H9 (cell line): ENCODE measurements around the gene PRICKLE3. TPM values are rescaled to one million over a fixed set of nuclear protein-coding genes. Genes with fewer than 3 reads are reported as not detected.
A peak's percentile ranks its signal among the peaks of the same experiment; 100 is the strongest.

Source experiments
- DNase-seq: peaks from one replicate; pipeline ENCODE4 v3.0.0-alpha.2; 2017
- H2AFZ ChIP-seq: one replicate; pipeline ENCODE4 v1.6.1; 2013; ENCODE audit warnings: mild to moderate bottlenecking, low read length, control low read depth, moderate library complexity
- H2AK5ac ChIP-seq: 2 replicates; pipeline ENCODE4 v1.6.1; 2013; ENCODE audit warnings: low read length, control low read depth, mixed read lengths; ENCODE audit not compliant: insufficient read length
- H2BK120ac ChIP-seq: one replicate; pipeline ENCODE4 v1.6.1; 2013; ENCODE audit warnings: low read depth, mild to moderate bottlenecking, low read length, control low read depth, inconsistent platforms; ENCODE audit not compliant: poor library complexity, severe bottlenecking
- H2BK12ac ChIP-seq: 2 replicates; pipeline ENCODE4 v1.6.1; 2013; ENCODE audit warnings: low read length, control low read depth, mixed read lengths, low read depth; ENCODE audit not compliant: insufficient read length
- H2BK15ac ChIP-seq: 2 replicates; pipeline ENCODE4 v1.6.1; 2013; ENCODE audit warnings: low read depth, low read length, control low read depth
- H2BK20ac ChIP-seq: one replicate; pipeline ENCODE4 v1.6.1; 2013; ENCODE audit warnings: low read depth, mild to moderate bottlenecking, low read length, control low read depth, inconsistent platforms; ENCODE audit not compliant: poor library complexity, severe bottlenecking
- H2BK5ac ChIP-seq: 2 replicates; pipeline ENCODE4 v1.6.1; 2013; ENCODE audit warnings: low read length, control low read depth, mixed read lengths; ENCODE audit not compliant: insufficient read length
- H3K14ac ChIP-seq: 2 replicates; pipeline ENCODE4 v1.6.1; 2013; ENCODE audit warnings: low read length, control low read depth; ENCODE audit not compliant: insufficient read depth
- H3K18ac ChIP-seq: 2 replicates; pipeline ENCODE4 v1.6.1; 2013; ENCODE audit warnings: low read depth, mild to moderate bottlenecking, mixed read lengths, low read length, control low read depth; ENCODE audit not compliant: insufficient read length
- H3K23ac ChIP-seq: 2 replicates; pipeline ENCODE4 v1.6.1; 2013; ENCODE audit warnings: low read length, control low read depth, mixed read lengths, low read depth; ENCODE audit not compliant: insufficient read length
- H3K23me2 ChIP-seq: 2 replicates; pipeline ENCODE4 v1.6.1; 2013; ENCODE audit warnings: low read depth, mild to moderate bottlenecking, mixed read lengths, low read length, control low read depth; ENCODE audit not compliant: insufficient read length, poor library complexity, severe bottlenecking
- H3K27ac ChIP-seq: 2 replicates; pipeline ENCODE4 v1.5.1; 2013; ENCODE audit warnings: low read length, control low read depth, mixed read lengths, low read depth; ENCODE audit not compliant: insufficient read length
- H3K27me3 ChIP-seq: 2 replicates; pipeline ENCODE4 v1.6.1; 2013; ENCODE audit warnings: low read length, control low read depth, inconsistent platforms; ENCODE audit not compliant: insufficient read depth
- H3K4ac ChIP-seq: 2 replicates; pipeline ENCODE4 v1.6.1; 2013; ENCODE audit warnings: low read depth, mild to moderate bottlenecking, control low read depth, inconsistent platforms, low read length, moderate library complexity
- H3K4me1 ChIP-seq: 2 replicates; pipeline ENCODE4 v1.6.1; 2013; ENCODE audit warnings: low read length, control low read depth, inconsistent platforms; ENCODE audit not compliant: insufficient read depth
- H3K4me2 ChIP-seq: 2 replicates; pipeline ENCODE4 v1.6.1; 2013; ENCODE audit warnings: low read length, control low read depth, mixed read lengths; ENCODE audit not compliant: insufficient read length, insufficient read depth
- H3K56ac ChIP-seq: 2 replicates; pipeline ENCODE4 v1.6.1; 2013; ENCODE audit warnings: low read depth, mild to moderate bottlenecking, mixed read lengths, low read length, control low read depth; ENCODE audit not compliant: insufficient read length
- H3K79me1 ChIP-seq: 2 replicates; pipeline ENCODE4 v1.6.1; 2013; ENCODE audit warnings: low read depth, mild to moderate bottlenecking, moderate library complexity, low read length, control low read depth, inconsistent platforms; ENCODE audit not compliant: insufficient read depth, poor library complexity, severe bottlenecking
- H3K79me2 ChIP-seq: 2 replicates; pipeline ENCODE4 v1.6.1; 2013; ENCODE audit warnings: low read length, control low read depth, inconsistent platforms; ENCODE audit not compliant: insufficient read depth
- H3K9ac ChIP-seq: 2 replicates; pipeline ENCODE4 v1.6.1; 2013; ENCODE audit warnings: low read length, control low read depth, mixed read lengths; ENCODE audit not compliant: insufficient read length; ENCODE audit errors: extremely low read depth
- H3K9me3 ChIP-seq: one replicate; pipeline ENCODE4 v1.6.1; 2013; ENCODE audit warnings: low read depth, low read length, inconsistent platforms; ENCODE audit not compliant: control insufficient read depth
- H3T11ph ChIP-seq: one replicate; pipeline ENCODE4 v1.6.1; 2013; ENCODE audit warnings: mild to moderate bottlenecking, low read length, control low read depth, inconsistent platforms
- H4K20me1 ChIP-seq: one replicate; pipeline ENCODE4 v1.6.1; 2013; ENCODE audit not compliant: control insufficient read depth, insufficient read length, insufficient read depth
- H4K5ac ChIP-seq: 2 replicates; pipeline ENCODE4 v1.6.1; 2013; ENCODE audit warnings: low read depth, mild to moderate bottlenecking, mixed read lengths, low read length, control low read depth; ENCODE audit not compliant: insufficient read length
- H4K8ac ChIP-seq: replicated peaks from 2 replicates; pipeline ENCODE4 v1.6.1; 2013; ENCODE audit warnings: low read length, control low read depth, mixed read lengths, low read depth; ENCODE audit not compliant: insufficient read length
- H4K91ac ChIP-seq: 2 replicates; pipeline ENCODE4 v1.6.1; 2013; ENCODE audit warnings: low read depth, mild to moderate bottlenecking, moderate library complexity, mixed read lengths, low read length, control low read depth; ENCODE audit not compliant: insufficient read length
- H3K27ac Mint-ChIP-seq, 3 experiments: 2 replicates in 2 of 3; 3 replicates in 1 of 3; pipeline ENCODE4 v1.8.0; 2020 to 2021; ENCODE audit warnings: mixed read lengths in 3 of 3, mild to moderate bottlenecking in 1 of 3, moderate library complexity in 1 of 3
- H3K27me3 Mint-ChIP-seq: 2 replicates; pipeline ENCODE4 v1.8.0; 2021; ENCODE audit warnings: low read depth, mild to moderate bottlenecking, moderate library complexity, mixed read lengths
- H3K36me3 Mint-ChIP-seq, 3 experiments: 2 replicates in 2 of 3; 3 replicates in 1 of 3; pipeline ENCODE4 v1.8.0; 2020 to 2021; ENCODE audit warnings: low read depth in 3 of 3, mixed read lengths in 3 of 3; ENCODE audit not compliant: insufficient read depth in 1 of 3
- H3K4me1 Mint-ChIP-seq, 2 experiments: 2 replicates each; pipeline ENCODE4 v1.8.0; 2020; ENCODE audit warnings: mixed read lengths in 2 of 2
- H3K4me3 Mint-ChIP-seq, 2 experiments: 2 replicates in 1 of 2; 3 replicates in 1 of 2; pipeline ENCODE4 v1.8.0; 2020 to 2021; ENCODE audit warnings: mild to moderate bottlenecking in 2 of 2, mixed read lengths in 2 of 2, moderate library complexity in 1 of 2
- H3K9me3 Mint-ChIP-seq, 2 experiments: 2 replicates in 1 of 2; 3 replicates in 1 of 2; pipeline ENCODE4 v1.8.0; 2020; ENCODE audit warnings: mild to moderate bottlenecking in 2 of 2, mixed read lengths in 2 of 2, moderate library complexity in 1 of 2
- CTCF ChIP-seq: fragments of 200-600 bp; sonication (generic); conservative IDR thresholded peaks from 3 replicates; pipeline ENCODE4 v1.8.0; 2021; ENCODE audit warnings: antibody characterized with exemption, mild to moderate bottlenecking
- WGBS: extraction: QIAGEN DNeasy Blood & Tissue Kit; methylation state at CpG from one replicate; pipeline ENCODE4 v1.1.7; 2013; ENCODE audit warnings: missing lambda C conversion rate, low lambda C conversion rate, mixed read lengths; ENCODE audit not compliant: insufficient read length; ENCODE audit errors: extremely low coverage; 5-methylcytosine and 5-hydroxymethylcytosine counted together
- total RNA-seq: library from RNA; stranded (reverse); gene quantifications from 2 replicates; pipeline ENCODE4 v1.2.1, GENCODE V29; 2021

The PRICKLE3 gene
- total RNA-seq, 1 experiment from 2014 or later: 9.7 TPM

DNA sequence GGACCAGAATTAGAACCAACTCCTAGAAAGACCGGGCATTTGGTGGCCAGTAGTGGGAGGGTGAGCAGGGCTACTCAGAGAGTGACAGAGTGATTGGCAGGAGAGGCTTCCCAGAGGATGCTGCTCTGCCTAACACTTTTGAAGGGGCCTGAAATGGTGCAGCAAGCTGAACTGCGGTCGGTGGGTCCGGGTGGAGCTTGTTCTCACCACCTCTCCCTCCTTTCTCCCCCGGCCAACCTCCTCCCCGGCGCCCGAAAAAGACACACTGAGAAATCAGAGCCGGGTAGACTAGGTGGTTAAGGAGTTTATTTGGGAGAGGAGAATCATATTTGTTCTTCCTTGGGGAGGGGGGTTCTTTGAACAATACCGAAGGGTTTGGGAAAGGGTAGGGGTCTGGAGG, 1.4 kb upstream of the PRICKLE3 start:
- H3K4me3 Mint-ChIP-seq: peak overlapping the region; percentile 69 to 84; a peak in 4 of 5 replicates
- no CpG with 5 or more reads among the region's 10 CpGs for WGBS

More for the DNA sequence above, 1.4 kb upstream of the PRICKLE3 start:
- H2BK15ac ChIP-seq: no peak overlapping the region
- H3K9me3 ChIP-seq: peaks cover 8% of the 10 kb centered on the region
- H3K27me3 ChIP-seq: no peaks in the 10 kb centered on the region
- H4K5ac ChIP-seq: no peak overlapping the region
- no peak overlapping the region for H2BK12ac ChIP-seq
- DNase-seq: no peak
- peaks cover 10 to 32% of the 10 kb centered on the region in 2 experiments for H3K4me1 Mint-ChIP-seq
- no peak overlapping the region for H3K27ac ChIP-seq
- no peaks in the 10 kb centered on the region for H3K4me1 ChIP-seq
- no peak overlapping the region for H3K18ac ChIP-seq
- peaks cover 15% of the 10 kb centered on the region for H3K23me2 ChIP-seq
- no peak overlapping the region for H3K14ac ChIP-seq
- H3K23ac ChIP-seq: no peak overlapping the region
- H2AK5ac ChIP-seq: no peak overlapping the region
- peaks cover 7 to 18% (median 8%) of the 10 kb centered on the region in 3 experiments; a peak in 6 of 7 replicates for H3K36me3 Mint-ChIP-seq
- H3K27ac Mint-ChIP-seq: no peak overlapping the region
- H3K9ac ChIP-seq: no peak overlapping the region
- TF ChIP-seq CTCF: no peak
- peaks cover 2% of the 10 kb centered on the region; the same call in 1 of the 2 replicates for H3K27me3 Mint-ChIP-seq
- no peak overlapping the region for H3K56ac ChIP-seq
- no peak overlapping the region for H2AFZ ChIP-seq
- H2BK5ac ChIP-seq: no peak overlapping the region
- peaks cover 66 to 71% of the 10 kb centered on the region in 2 experiments for H3K9me3 Mint-ChIP-seq
- no peak overlapping the region for H4K8ac ChIP-seq
- H3K79me2 ChIP-seq: no peaks in the 10 kb centered on the region
- no peak overlapping the region for H3K4ac ChIP-seq
- no peak overlapping the region for H2BK120ac ChIP-seq
- peak overlapping the region; percentile 49 for H3K4me2 ChIP-seq
- H4K20me1 ChIP-seq: no peaks in the 10 kb centered on the region
- no peak overlapping the region for H2BK20ac ChIP-seq
- H3K79me1 ChIP-seq: no peaks in the 10 kb centered on the region
- no peak overlapping the region for H4K91ac ChIP-seq
- no peak overlapping the region for H3T11ph ChIP-seq
